Panc1 (cell line): ENCODE data around the gene SUV39H1.

Experiments used
- POLR2AphosphoS5 ChIP-seq: IDR thresholded peaks from 2 replicates; pipeline ENCODE4 v1.6.1; 2012; ENCODE audit warnings: mild to moderate bottlenecking, low read depth, low read length, moderate library complexity
- REST ChIP-seq, 2 experiments: IDR thresholded peaks; 2 replicates each; pipeline ENCODE4 v1.6.1; 2011 to 2012; ENCODE audit warnings: low read depth in 2 of 2, control low read depth in 1 of 2, low read length in 1 of 2, mild to moderate bottlenecking in 1 of 2, moderate library complexity in 1 of 2; ENCODE audit not compliant: insufficient read depth in 1 of 2
- TF ChIP-seq, protein P1 (sequence below): fragments of 450-650 bp; IDR thresholded peaks from 2 replicates; pipeline ENCODE4 v1.5.1; 2017; ENCODE audit warnings: mild to moderate bottlenecking

DNA sequence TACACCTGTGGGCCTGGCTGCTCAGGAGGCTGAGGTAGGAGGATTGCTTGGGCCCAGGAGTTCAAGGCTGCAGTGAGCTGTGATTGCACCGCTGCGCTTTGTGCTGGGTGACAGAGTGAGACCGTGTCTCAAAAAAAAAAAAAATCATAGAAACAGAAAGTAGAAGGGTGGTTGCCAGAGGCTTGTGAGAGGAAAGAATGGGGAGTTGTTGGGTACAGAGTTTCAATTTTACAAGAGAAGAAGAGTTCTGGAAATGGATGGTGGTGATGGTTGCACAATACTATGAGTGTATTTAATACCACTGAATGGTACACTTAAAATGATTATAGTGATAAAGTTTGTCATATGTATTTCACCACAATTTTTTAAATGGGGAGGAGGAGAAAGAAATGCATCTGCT is 54.8 kb downstream of the SUV39H1 start:
- TF ChIP-seq REST (IDR thresholded peaks at IDR 0.05; ENCODE audit: insufficient read depth in 1 of 2, low read depth in 2 of 2, low read length in 1 of 2) (no peak), POLR2AphosphoS5 (no peak)
- TF ChIP-seq, protein P1, sequence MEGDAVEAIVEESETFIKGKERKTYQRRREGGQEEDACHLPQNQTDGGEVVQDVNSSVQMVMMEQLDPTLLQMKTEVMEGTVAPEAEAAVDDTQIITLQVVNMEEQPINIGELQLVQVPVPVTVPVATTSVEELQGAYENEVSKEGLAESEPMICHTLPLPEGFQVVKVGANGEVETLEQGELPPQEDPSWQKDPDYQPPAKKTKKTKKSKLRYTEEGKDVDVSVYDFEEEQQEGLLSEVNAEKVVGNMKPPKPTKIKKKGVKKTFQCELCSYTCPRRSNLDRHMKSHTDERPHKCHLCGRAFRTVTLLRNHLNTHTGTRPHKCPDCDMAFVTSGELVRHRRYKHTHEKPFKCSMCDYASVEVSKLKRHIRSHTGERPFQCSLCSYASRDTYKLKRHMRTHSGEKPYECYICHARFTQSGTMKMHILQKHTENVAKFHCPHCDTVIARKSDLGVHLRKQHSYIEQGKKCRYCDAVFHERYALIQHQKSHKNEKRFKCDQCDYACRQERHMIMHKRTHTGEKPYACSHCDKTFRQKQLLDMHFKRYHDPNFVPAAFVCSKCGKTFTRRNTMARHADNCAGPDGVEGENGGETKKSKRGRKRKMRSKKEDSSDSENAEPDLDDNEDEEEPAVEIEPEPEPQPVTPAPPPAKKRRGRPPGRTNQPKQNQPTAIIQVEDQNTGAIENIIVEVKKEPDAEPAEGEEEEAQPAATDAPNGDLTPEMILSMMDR: no peak
